Subcutaneous adipose tissue (tissue), 4 donors: Measurements from ENCODE around the gene ZC3H12D. TPM values are rescaled to one million over a fixed set of nuclear protein-coding genes. Genes with fewer than 3 reads are reported as not detected.

Experiments
- CTCF ChIP-seq: fragments of 450-650 bp; IDR thresholded peaks from one replicate; pipeline ENCODE4 v1.5.1; 2016; ENCODE audit warnings: low read depth, mild to moderate bottlenecking, control low read depth, antibody characterized with exemption, moderate library complexity
- total RNA-seq, 4 donors: library from RNA; depleted of rRNA; stranded (reverse); fragments of >200 nt; gene quantifications; one replicate each; pipeline ENCODE4 v1.1.0, GENCODE V29; 2016

Gene ZC3H12D
- total RNA-seq, 4 donors from 2014 or later: 1.8 to 11.2 (median 4.8) TPM

- no peak for TF ChIP-seq CTCF
These were observed 4.1 kb downstream of the ZC3H12D start for GRCh38 chr6:149480502-149481280.

GRCh38 chr6:149478631-149479314 is 6.0 kb downstream of the ZC3H12D start:
- no peak for TF ChIP-seq CTCF

- no peak for TF ChIP-seq CTCF
These were observed 7.3 kb downstream of the ZC3H12D start for GRCh38 chr6:149477544-149477943.

GRCh38 chr6:149476789-149477455 is 7.9 kb downstream of the ZC3H12D start:
- TF ChIP-seq CTCF: no peak

- no peak for TF ChIP-seq CTCF
These were observed 10.5 kb downstream of the ZC3H12D start for GRCh38 chr6:149474108-149474935.

- no peak for TF ChIP-seq CTCF
These were observed 11.4 kb downstream of the ZC3H12D start for GRCh38 chr6:149473080-149474052.
